ENCODE data around the gene TMEM119. TPM values are rescaled to one million over a fixed set of nuclear protein-coding genes. Genes with fewer than 3 reads are reported as not detected.

The TMEM119 gene
- total and polyA plus RNA-seq, 2 of the 8 experiments (the other 6 are each of a cell fraction or from before 2014, with no cell fraction given), result 0.35 to 0.61 TPM

DNA sequence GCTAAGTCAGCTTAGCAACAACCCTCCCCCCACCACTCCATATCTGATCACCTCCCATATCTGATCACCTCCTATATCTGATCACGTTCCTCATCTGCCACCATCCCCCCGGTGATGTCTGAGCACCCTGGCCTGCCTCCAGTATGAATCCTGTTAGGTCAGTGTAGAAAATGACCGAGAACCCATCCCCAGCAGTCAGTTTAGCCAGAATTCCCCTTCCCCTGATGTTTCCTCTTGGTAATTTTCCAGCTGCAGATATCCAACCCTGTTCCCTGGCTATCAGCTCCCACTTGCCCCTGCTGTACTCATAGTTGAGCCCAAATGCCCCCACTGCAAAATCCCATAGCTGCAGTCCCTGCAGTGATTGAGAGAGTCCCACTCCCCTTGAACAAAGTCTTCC is 23.3 kb upstream of the TMEM119 start (continued):
- TF ChIP-seq SAP30 (IDR thresholded peaks at IDR 0.05; ENCODE audit: insufficient read depth, insufficient replicate concordance, low read length), result no peak
- TF ChIP-seq RXRA (IDR thresholded peaks at IDR 0.05; ENCODE audit: insufficient read depth, low read depth, low read length), result no peak
- TF ChIP-seq TBP (IDR thresholded peaks at IDR 0.05; ENCODE audit: low read depth, low read length), result no peak
- TF ChIP-seq, protein P1, sequence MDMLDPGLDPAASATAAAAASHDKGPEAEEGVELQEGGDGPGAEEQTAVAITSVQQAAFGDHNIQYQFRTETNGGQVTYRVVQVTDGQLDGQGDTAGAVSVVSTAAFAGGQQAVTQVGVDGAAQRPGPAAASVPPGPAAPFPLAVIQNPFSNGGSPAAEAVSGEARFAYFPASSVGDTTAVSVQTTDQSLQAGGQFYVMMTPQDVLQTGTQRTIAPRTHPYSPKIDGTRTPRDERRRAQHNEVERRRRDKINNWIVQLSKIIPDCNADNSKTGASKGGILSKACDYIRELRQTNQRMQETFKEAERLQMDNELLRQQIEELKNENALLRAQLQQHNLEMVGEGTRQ (IDR thresholded peaks at IDR 0.05; ENCODE audit: low read length), result no peak
